NB4 (cell line): ENCODE results near the gene NAP1L5.

Source experiments
- CTCF ChIP-seq: IDR thresholded peaks from one replicate; pipeline ENCODE4 v1.5.1; 2012; ENCODE audit warnings: low read depth, low read length
- MAX ChIP-seq: IDR thresholded peaks from 2 replicates; pipeline ENCODE4 v1.6.1; 2011; ENCODE audit warnings: low read depth, low read length
- POLR2A ChIP-seq: IDR thresholded peaks from 2 replicates; pipeline ENCODE4 v1.6.1; 2011; ENCODE audit warnings: mild to moderate bottlenecking; ENCODE audit not compliant: insufficient read length; ENCODE audit errors: extremely low read depth

- TF ChIP-seq CTCF (no peak), POLR2A (no peak), MAX (no peak)
Observed at GRCh38 chr4:88745581-88746163, 48.0 kb upstream of the NAP1L5 start.
